Measurements from ENCODE around the gene SH3GLB1. TPM values are rescaled to one million over a fixed set of nuclear protein-coding genes. Genes with fewer than 3 reads are reported as not detected.

SH3GLB1 gene
- total and polyA plus RNA-seq, 9 of the 15 experiments (the other 6 are each of a cell fraction or from before 2014, with no cell fraction given), result 8.6 to 34.2 (median 24.2) TPM

DNA sequence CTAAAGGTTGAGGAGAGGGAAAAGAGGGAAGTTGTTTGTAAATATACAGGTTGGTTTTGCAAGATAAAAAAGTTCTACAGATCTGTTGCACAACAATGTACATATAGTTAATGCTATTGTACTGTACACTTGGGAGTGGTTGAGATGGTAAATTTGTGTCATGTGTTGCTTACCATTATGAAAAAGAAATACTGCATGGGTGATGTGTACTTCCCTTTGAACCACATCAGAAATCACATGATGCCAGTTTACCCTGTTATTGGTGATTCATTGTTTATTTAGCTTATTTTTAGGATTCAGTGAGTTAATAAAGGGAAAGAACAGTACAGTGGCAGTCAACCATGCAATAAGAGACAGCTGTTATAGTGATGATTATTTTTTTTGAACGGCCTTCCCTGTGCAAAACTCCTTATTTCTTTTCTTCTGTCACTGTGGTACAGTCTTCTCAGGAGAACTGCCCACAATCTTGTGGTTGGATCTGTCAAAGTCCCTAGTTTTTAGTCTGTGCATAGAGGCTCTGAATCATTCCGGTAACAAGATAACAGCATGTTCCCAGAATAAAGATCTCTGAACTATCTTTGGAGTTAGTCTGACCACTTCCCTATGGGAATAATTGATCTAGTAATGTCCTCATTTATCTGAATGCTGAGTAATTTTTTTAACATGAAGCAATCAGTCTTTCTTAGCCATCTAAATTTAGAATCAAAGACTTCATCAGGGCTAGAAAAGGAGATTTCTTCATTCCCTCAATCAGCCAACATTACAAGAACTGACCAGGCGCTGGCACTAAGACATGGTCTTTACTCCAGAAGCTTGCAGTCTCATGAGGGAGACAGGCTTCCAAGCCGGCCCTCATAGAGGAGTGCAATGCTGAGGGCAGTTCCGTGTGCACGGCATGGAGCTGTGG is 84.2 kb downstream of the SH3GLB1 start (continued):
- peak; percentile 72 for TF ChIP-seq MEIS2 (IDR thresholded peaks at IDR 0.05; ENCODE audit: partially characterized antibody)
- peak; percentile 52; the same call in 1 of the 2 replicates for TF ChIP-seq MTA1 (IDR thresholded peaks at IDR 0.05; ENCODE audit: borderline replicate concordance)
- TF ChIP-seq RFX1 (IDR thresholded peaks at IDR 0.05), result no peak
- no peak for TF ChIP-seq MEF2A (IDR thresholded peaks at IDR 0.05; ENCODE audit: control insufficient read depth, low read depth, low read length)
- TF ChIP-seq ZNF398 (CRISPR knock-in tag; IDR thresholded peaks at IDR 0.05), result no peak
- TF ChIP-seq U2AF1 (optimal IDR thresholded peaks at IDR 0.05; ENCODE audit: low read depth, low read length), result no peak
- TF ChIP-seq, protein P1, sequence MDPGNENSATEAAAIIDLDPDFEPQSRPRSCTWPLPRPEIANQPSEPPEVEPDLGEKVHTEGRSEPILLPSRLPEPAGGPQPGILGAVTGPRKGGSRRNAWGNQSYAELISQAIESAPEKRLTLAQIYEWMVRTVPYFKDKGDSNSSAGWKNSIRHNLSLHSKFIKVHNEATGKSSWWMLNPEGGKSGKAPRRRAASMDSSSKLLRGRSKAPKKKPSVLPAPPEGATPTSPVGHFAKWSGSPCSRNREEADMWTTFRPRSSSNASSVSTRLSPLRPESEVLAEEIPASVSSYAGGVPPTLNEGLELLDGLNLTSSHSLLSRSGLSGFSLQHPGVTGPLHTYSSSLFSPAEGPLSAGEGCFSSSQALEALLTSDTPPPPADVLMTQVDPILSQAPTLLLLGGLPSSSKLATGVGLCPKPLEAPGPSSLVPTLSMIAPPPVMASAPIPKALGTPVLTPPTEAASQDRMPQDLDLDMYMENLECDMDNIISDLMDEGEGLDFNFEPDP (CRISPR knock-in tag; IDR thresholded peaks at IDR 0.05), result no peak
- no peak for TF ChIP-seq MNT (conservative IDR thresholded peaks at IDR 0.05)
- TF ChIP-seq RFX5 (IDR thresholded peaks at IDR 0.05; ENCODE audit: low read depth, low read length), result no peak
- no peak for TF ChIP-seq PPARD (CRISPR knock-in tag; IDR thresholded peaks at IDR 0.05)
- TF ChIP-seq, protein P2, sequence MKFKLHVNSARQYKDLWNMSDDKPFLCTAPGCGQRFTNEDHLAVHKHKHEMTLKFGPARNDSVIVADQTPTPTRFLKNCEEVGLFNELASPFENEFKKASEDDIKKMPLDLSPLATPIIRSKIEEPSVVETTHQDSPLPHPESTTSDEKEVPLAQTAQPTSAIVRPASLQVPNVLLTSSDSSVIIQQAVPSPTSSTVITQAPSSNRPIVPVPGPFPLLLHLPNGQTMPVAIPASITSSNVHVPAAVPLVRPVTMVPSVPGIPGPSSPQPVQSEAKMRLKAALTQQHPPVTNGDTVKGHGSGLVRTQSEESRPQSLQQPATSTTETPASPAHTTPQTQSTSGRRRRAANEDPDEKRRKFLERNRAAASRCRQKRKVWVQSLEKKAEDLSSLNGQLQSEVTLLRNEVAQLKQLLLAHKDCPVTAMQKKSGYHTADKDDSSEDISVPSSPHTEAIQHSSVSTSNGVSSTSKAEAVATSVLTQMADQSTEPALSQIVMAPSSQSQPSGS (CRISPR knock-in tag; IDR thresholded peaks at IDR 0.05), result no peak
- TF ChIP-seq, protein P3, sequence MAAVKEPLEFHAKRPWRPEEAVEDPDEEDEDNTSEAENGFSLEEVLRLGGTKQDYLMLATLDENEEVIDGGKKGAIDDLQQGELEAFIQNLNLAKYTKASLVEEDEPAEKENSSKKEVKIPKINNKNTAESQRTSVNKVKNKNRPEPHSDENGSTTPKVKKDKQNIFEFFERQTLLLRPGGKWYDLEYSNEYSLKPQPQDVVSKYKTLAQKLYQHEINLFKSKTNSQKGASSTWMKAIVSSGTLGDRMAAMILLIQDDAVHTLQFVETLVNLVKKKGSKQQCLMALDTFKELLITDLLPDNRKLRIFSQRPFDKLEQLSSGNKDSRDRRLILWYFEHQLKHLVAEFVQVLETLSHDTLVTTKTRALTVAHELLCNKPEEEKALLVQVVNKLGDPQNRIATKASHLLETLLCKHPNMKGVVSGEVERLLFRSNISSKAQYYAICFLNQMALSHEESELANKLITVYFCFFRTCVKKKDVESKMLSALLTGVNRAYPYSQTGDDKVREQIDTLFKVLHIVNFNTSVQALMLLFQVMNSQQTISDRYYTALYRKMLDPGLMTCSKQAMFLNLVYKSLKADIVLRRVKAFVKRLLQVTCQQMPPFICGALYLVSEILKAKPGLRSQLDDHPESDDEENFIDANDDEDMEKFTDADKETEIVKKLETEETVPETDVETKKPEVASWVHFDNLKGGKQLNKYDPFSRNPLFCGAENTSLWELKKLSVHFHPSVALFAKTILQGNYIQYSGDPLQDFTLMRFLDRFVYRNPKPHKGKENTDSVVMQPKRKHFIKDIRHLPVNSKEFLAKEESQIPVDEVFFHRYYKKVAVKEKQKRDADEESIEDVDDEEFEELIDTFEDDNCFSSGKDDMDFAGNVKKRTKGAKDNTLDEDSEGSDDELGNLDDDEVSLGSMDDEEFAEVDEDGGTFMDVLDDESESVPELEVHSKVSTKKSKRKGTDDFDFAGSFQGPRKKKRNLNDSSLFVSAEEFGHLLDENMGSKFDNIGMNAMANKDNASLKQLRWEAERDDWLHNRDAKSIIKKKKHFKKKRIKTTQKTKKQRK (IDR thresholded peaks at IDR 0.05; ENCODE audit: borderline replicate concordance, low read depth, low read length), result no peak
- TF ChIP-seq ZNF639 (CRISPR knock-in tag; conservative IDR thresholded peaks at IDR 0.05 in 1 of 2, IDR thresholded peaks at IDR 0.05 in 1 of 2), result no peak
- peak; percentile 24; the same call in 1 of the 2 replicates for TF ChIP-seq ATF7 (IDR thresholded peaks at IDR 0.05)

Measured in K562 (cell line).